Stomach (tissue), 4 donors: ENCODE data around the gene RTN3.

Source experiments
- CTCF ChIP-seq, 7 experiments: fragments of 450-650 bp in 4 of 7; fragments of 200-600 bp in 3 of 7; sonication (generic) in 3 of 7; IDR thresholded peaks; one replicate each; pipeline ENCODE4 v1.5.1; 2016 to 2019; ENCODE audit warnings: antibody characterized with exemption in 7 of 7, control low read depth in 2 of 7, mild to moderate bottlenecking in 1 of 7
- POLR2A ChIP-seq, 4 donors: fragments of 450-650 bp; IDR thresholded peaks; one replicate each; pipeline ENCODE4 v1.6.1; 2016; ENCODE audit warnings: antibody characterized with exemption in 4 of 4, control low read depth in 2 of 4, mild to moderate bottlenecking in 1 of 4, moderate library complexity in 1 of 4
- POLR2AphosphoS5 ChIP-seq, 3 donors: sonication (generic); formaldehyde crosslinking; IDR thresholded peaks; one replicate each; pipeline ENCODE4 v1.6.1; 2016; ENCODE audit warnings: antibody characterized with exemption in 3 of 3

GRCh38 chr11:63672936-63673539, 8.3 kb upstream of the RTN3 start:
- no peak for TF ChIP-seq POLR2A (IDR thresholded peaks at IDR 0.05)
- no peak for TF ChIP-seq CTCF (IDR thresholded peaks at IDR 0.05)
- TF ChIP-seq POLR2AphosphoS5 (IDR thresholded peaks at IDR 0.05) = no peak
